ENCODE results near the gene TRIO. TPM values are rescaled to one million over a fixed set of nuclear protein-coding genes. Genes with fewer than 3 reads are reported as not detected.
A peak's percentile ranks its signal among the peaks of the same experiment; 100 is the strongest.

TRIO gene
- total and polyA plus RNA-seq, 11 donors: 35.2 to 99.1 (median 58.4) TPM

DNA sequence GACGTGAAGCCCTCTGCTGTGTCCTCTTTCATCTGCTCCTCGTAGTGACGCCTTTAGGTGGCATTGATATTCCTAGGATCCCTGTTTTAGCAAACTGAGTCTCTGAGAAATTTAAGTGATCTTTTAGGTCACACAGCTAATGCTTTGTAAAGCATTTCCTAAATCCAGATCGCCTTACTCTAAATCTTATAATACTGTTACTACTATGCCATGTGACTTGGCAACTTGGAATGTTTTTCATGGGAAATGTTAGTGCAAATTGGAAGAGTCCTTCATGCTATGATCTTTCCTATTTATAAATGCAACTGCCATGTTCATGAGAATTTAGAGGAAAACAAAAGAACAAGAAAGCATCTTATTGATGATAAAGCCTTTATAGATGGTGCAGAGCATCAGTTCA is 212.2 kb downstream of the TRIO start:
- ATAC-seq: no peak

DNA sequence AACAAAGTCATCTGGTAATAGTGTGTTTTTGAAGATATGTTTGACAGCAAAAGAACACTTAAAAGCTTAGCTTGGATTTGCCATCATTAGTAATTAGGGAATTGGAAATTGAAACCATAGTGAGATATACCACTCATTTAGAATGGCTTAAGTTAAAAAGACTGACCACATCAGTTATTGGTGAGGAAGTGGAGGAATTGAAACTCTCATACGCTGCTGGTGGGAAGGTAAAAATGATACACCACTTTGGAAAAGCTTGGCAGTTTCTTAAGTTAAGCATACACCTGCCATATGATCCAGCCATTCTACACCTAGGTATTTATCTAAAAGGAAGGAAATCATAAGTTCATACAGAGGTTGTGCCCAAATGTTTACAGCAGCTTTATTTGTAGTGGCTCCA is 213.2 kb downstream of the TRIO start:
- TF ChIP-seq, protein P1, sequence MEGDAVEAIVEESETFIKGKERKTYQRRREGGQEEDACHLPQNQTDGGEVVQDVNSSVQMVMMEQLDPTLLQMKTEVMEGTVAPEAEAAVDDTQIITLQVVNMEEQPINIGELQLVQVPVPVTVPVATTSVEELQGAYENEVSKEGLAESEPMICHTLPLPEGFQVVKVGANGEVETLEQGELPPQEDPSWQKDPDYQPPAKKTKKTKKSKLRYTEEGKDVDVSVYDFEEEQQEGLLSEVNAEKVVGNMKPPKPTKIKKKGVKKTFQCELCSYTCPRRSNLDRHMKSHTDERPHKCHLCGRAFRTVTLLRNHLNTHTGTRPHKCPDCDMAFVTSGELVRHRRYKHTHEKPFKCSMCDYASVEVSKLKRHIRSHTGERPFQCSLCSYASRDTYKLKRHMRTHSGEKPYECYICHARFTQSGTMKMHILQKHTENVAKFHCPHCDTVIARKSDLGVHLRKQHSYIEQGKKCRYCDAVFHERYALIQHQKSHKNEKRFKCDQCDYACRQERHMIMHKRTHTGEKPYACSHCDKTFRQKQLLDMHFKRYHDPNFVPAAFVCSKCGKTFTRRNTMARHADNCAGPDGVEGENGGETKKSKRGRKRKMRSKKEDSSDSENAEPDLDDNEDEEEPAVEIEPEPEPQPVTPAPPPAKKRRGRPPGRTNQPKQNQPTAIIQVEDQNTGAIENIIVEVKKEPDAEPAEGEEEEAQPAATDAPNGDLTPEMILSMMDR (IDR thresholded peaks at IDR 0.05): no peak
- no peak for TF ChIP-seq POLR2A (IDR thresholded peaks at IDR 0.05)
- WGBS, 4 donors: 88 to 97% (median 93%) methylated on average over 1 of the region's 1 CpG
- Histone ChIP-seq H3K27me3 (no peaks in the 10 kb centered on the region), H3K36me3 (peaks cover 3 to 47% (median 35%) of the 10 kb centered on the region in 9 donors), H3K4me3 (no peak overlapping the region), H3K9me3 (no peaks in the 10 kb centered on the region), H3K27ac (no peak overlapping the region), H3K4me1 (peaks cover 0 to 52% (median 22%) of the 10 kb centered on the region in 12 donors)
- ATAC-seq: no peak
- intact Hi-C loops (cut with DNase I): loop anchor here in 4 of 10 donors (5.0 to 10.0 kb wide), 5 partner anchors 288 to 658 kb away; no protein-coding TSS in a partner anchor
- DNase-seq: no peak

More for the DNA sequence above, 212.2 kb downstream of the TRIO start:
- Histone ChIP-seq H3K27me3 (no peaks in the 10 kb centered on the region), H3K27ac (no peak overlapping the region), H3K4me3 (no peak overlapping the region), H3K36me3 (peaks cover 3 to 38% (median 26%) of the 10 kb centered on the region in 9 donors), H3K4me1 (peaks cover 0 to 56% (median 22%) of the 10 kb centered on the region in 12 donors), H3K9me3 (no peaks in the 10 kb centered on the region)
- intact Hi-C loops (cut with DNase I): loop anchor here in 4 of 10 donors (5.0 to 10.0 kb wide), 5 partner anchors 289 to 659 kb away; no protein-coding TSS in a partner anchor
- TF ChIP-seq, protein P1 (IDR thresholded peaks at IDR 0.05): no peak
- no peak for TF ChIP-seq POLR2A (IDR thresholded peaks at IDR 0.05)
- DNase-seq: no peak
- WGBS, 4 donors: 74 to 94% (median 88%) methylated on average over 4 of the region's 4 CpGs

DNA sequence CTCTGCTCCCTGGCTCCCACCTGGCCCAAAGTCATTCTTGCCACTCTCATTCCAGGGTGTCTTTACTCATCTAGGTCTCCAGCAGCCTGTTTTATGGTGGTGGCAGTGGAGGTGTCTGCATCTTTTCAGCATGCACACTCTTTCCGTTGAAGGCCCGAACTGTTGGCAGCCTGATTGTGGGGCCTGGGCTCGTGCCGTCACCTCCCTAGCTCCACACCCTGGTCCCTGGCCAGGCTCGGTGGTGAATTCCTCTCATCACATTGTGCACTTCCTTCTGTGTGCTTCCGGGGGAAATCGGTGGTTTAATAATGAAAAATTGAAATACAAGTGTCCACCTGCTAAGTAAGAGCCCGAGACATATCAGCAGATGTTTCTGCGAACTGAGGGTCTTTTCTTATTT is 214.3 kb downstream of the TRIO start:
- intact Hi-C loops (cut with DNase I): loop anchor here in 4 of 10 donors (5.0 to 10.0 kb wide), 5 partner anchors 287 to 657 kb away; no protein-coding TSS in a partner anchor
- H3K27ac ChIP-seq: peak overlapping the region in 2 of 12 donors; percentile 24 to 38
- H3K4me3 ChIP-seq: peak overlapping the region in 1 of 12 donors; percentile 1
- 12 to 25% (median 19%) methylated on average over 9 of the region's 9 CpGs for WGBS, 4 donors
- TF ChIP-seq, protein P1 (IDR thresholded peaks at IDR 0.05): no peak
- TF ChIP-seq POLR2A (IDR thresholded peaks at IDR 0.05): no peak
- DNase-seq (peak in 4 of 5 donors; percentile 66 to 83 (median 73)), ATAC-seq (peak; percentile 88 to 95 (median 94))
- H3K36me3 ChIP-seq: peaks cover 3 to 57% (median 43%) of the 10 kb centered on the region in 9 donors
- H3K4me1 ChIP-seq: peaks cover 0 to 46% (median 20%) of the 10 kb centered on the region in 12 donors
- no peaks in the 10 kb centered on the region for H3K9me3 ChIP-seq
- no peaks in the 10 kb centered on the region for H3K27me3 ChIP-seq

DNA sequence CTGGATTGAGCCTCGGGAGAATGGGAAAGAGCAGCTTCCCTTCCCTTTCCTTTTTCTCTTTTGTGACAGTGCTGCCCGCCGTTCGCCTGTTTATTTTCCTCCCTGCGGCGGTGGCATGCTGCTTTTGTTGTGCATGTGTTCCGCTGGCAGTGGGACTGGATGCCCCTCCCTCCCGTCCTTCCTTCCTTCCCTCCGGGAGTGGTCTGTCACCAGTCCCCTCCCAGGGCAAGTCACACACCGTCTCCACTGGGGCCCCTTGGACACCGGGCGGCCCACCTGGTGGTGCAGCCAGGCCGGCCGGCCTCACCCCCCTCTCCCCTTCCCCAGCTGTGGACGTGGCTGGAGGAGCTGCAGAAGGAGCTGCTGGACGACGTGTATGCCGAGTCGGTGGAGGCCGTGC is 214.7 kb downstream of the TRIO start:
- H3K4me3 ChIP-seq: peak overlapping the region in 1 of 12 donors; percentile 1
- H3K27me3 ChIP-seq: no peaks in the 10 kb centered on the region
- H3K4me1 ChIP-seq: peaks cover 0 to 46% (median 20%) of the 10 kb centered on the region in 12 donors
- no peaks in the 10 kb centered on the region for H3K9me3 ChIP-seq
- ATAC-seq (peak in 3 of 4 donors; percentile 8 to 32 (median 30)), DNase-seq (no peak)
- 33 to 46% (median 37%) methylated on average over 18 to 20 of the region's 20 CpGs for WGBS, 4 donors
- no peak for TF ChIP-seq POLR2A (IDR thresholded peaks at IDR 0.05)
- TF ChIP-seq, protein P1 (IDR thresholded peaks at IDR 0.05): no peak
- peaks cover 3 to 61% (median 43%) of the 10 kb centered on the region in 9 donors for H3K36me3 ChIP-seq
- intact Hi-C loops (cut with DNase I): loop anchor here in 4 of 10 donors (5.0 to 10.0 kb wide), 5 partner anchors 287 to 657 kb away; no protein-coding TSS in a partner anchor
- peak overlapping the region in 1 of 12 donors; percentile 24 for H3K27ac ChIP-seq
